Transverse colon (tissue), 4 donors: ENCODE data around the gene PBX2. TPM values are rescaled to one million over a fixed set of nuclear protein-coding genes. Genes with fewer than 3 reads are reported as not detected.

ENCODE experiments used
- DNase-seq: peaks from one replicate; pipeline ENCODE4 v3.0.0-alpha.2; 2019
- H3K27ac ChIP-seq, 4 donors: fragments of 200-600 bp; sonication (generic); 2 replicates each; pipeline ENCODE4 v1.5.1; 2016 to 2018; ENCODE audit warnings: inconsistent platforms in 4 of 4
- H3K27me3 ChIP-seq: fragments of 200-600 bp; sonication (generic); 2 replicates; pipeline ENCODE4 v1.5.1; 2017; ENCODE audit warnings: inconsistent platforms
- H3K36me3 ChIP-seq, 4 donors: fragments of 200-600 bp; sonication (generic); 2 replicates each; pipeline ENCODE4 v1.5.1; 2017 to 2019; ENCODE audit warnings: inconsistent platforms in 4 of 4
- H3K4me1 ChIP-seq, 4 donors: fragments of 200-600 bp; sonication (generic); 2 replicates each; pipeline ENCODE4 v1.5.1; 2017 to 2020; ENCODE audit warnings: inconsistent platforms in 4 of 4
- H3K4me3 ChIP-seq, 4 donors: fragments of 200-600 bp; sonication (generic); 1 replicate in 1 of 4; 2 replicates in 3 of 4; pipeline versions ENCODE4 v1.5.1 to v1.6.1; 2017 to 2019; ENCODE audit warnings: inconsistent platforms in 4 of 4
- H3K9me3 ChIP-seq, 2 donors: fragments of 200-600 bp; sonication (generic); 2 replicates each; pipeline ENCODE4 v1.5.1; 2017 to 2019; ENCODE audit warnings: inconsistent platforms in 2 of 2
- EP300 ChIP-seq: sonication (generic); formaldehyde crosslinking; IDR thresholded peaks from one replicate; pipeline ENCODE4 v1.6.1; 2017; ENCODE audit warnings: antibody characterized with exemption, low read depth
- POLR2A ChIP-seq: fragments of 450-650 bp; IDR thresholded peaks from one replicate; pipeline ENCODE4 v1.6.1; 2016; ENCODE audit warnings: antibody characterized with exemption, mild to moderate bottlenecking, moderate library complexity
- POLR2AphosphoS5 ChIP-seq, 3 donors: sonication (generic); formaldehyde crosslinking; IDR thresholded peaks; one replicate each; pipeline ENCODE4 v1.6.1; 2016; ENCODE audit warnings: antibody characterized with exemption in 3 of 3
- WGBS, 2 donors: methylation state at CpG; one replicate each; pipeline ENCODE4 v1.1.5; 2018; ENCODE audit warnings: low coverage in 1 of 2; 5-methylcytosine and 5-hydroxymethylcytosine counted together
- in situ Hi-C, 4 donors: fragments of 200-750 bp; cut with MboI; loops; one replicate each; pipeline versions ENCODE4 v1.15.0 to v1.15.1; 2017; ENCODE audit warnings: low sequenced_read_pairs in 3 of 4, low pct_ligation_motif_present in 1 of 4, low pct_unique_long_range_greater_than_20kb in 1 of 4
- intact Hi-C: fragments of 100-400 bp; cut with DNase I; formaldehyde crosslinking; loops from one replicate; pipeline ENCODE4 v1.15.1; 2023; ENCODE audit warnings: low total_unique reads
- total RNA-seq, 4 donors: library from RNA; depleted of rRNA; stranded (reverse); fragments of >200 nt; gene quantifications; one replicate each; pipeline ENCODE4 v1.1.0, GENCODE V29; 2016
- TF ChIP-seq, protein P1 (sequence below), 5 experiments: fragments of 200-600 bp in 3 of 5; fragments of 450-650 bp in 2 of 5; sonication (generic) in 3 of 5; IDR thresholded peaks; 1 replicate in 2 of 5; 2 replicates in 3 of 5; pipeline ENCODE4 v1.5.1; 2016 to 2017; ENCODE audit warnings: antibody characterized with exemption in 5 of 5, inconsistent platforms in 3 of 5, mild to moderate bottlenecking in 2 of 5, moderate library complexity in 1 of 5

The PBX2 gene
- total RNA-seq, 4 donors from 2014 or later: 34.4 to 87.5 (median 41.3) TPM

DNA sequence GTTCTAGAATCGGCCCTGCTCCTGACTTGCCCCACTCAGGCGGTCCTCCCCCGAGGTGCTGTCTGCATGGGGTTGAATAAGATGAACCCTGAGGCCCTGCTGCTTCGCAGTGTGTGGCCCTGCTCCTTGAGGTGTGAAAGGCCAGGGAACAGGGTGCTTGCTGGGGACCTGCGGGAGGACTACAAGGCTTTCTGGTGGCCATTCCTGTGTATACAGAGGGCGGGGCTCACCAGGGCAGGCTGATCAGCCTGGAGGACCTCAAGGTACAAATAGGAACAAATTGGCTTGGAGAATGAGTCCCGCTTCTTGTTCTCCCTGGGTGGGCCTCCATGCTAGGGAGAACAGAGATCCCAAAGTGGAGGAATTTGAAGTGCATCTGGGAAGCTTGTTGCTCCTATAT is 28.2 kb upstream of the PBX2 start:
- Histone ChIP-seq H3K9me3 (no peaks in the 10 kb centered on the region), H3K27ac (no peak overlapping the region), H3K4me3 (no peak overlapping the region), H3K4me1 (no peaks in the 10 kb centered on the region), H3K27me3 (no peaks in the 10 kb centered on the region), H3K36me3 (no peaks in the 10 kb centered on the region)
- TF ChIP-seq POLR2A (no peak), EP300 (no peak), POLR2AphosphoS5 (IDR thresholded peaks at IDR 0.05) (no peak)
- TF ChIP-seq, protein P1, sequence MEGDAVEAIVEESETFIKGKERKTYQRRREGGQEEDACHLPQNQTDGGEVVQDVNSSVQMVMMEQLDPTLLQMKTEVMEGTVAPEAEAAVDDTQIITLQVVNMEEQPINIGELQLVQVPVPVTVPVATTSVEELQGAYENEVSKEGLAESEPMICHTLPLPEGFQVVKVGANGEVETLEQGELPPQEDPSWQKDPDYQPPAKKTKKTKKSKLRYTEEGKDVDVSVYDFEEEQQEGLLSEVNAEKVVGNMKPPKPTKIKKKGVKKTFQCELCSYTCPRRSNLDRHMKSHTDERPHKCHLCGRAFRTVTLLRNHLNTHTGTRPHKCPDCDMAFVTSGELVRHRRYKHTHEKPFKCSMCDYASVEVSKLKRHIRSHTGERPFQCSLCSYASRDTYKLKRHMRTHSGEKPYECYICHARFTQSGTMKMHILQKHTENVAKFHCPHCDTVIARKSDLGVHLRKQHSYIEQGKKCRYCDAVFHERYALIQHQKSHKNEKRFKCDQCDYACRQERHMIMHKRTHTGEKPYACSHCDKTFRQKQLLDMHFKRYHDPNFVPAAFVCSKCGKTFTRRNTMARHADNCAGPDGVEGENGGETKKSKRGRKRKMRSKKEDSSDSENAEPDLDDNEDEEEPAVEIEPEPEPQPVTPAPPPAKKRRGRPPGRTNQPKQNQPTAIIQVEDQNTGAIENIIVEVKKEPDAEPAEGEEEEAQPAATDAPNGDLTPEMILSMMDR (IDR thresholded peaks at IDR 0.05): no peak
- intact Hi-C loops: no loop called here
- DNase-seq: no peak
- WGBS, 2 donors: 73% methylated on average over 4 of the region's 7 CpGs; no CpG with 5 or more reads in 1 of the 2 donors
- in situ Hi-C loops: no loop called here

DNA sequence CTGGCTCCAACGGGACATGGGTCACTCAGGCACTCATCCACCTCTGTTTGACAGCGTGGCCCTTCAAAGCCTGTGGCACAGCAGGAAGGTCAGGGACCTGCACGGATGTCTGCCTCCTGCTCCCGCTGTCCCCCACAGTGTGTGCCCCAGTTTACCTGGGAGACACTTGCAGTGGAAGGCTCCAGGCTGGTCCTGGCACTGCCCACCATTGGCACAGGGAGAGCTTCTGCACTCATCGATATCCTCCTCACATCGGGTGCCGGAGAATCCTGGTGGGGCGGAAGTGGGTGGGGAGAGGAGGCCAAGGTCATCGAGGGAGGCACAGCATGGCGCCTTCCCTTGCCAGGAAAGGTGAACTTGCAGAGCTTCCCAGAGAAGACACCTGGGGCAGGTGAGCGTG is 27.0 kb upstream of the PBX2 start:
- DNase-seq: no peak
- in situ Hi-C loops (no loop called here), intact Hi-C loops (no loop called here)
- WGBS, 2 donors: 91% methylated on average over 11 of the region's 11 CpGs; no CpG with 5 or more reads in 1 of the 2 donors
- no peaks in the 10 kb centered on the region for H3K4me1 ChIP-seq
- no peaks in the 10 kb centered on the region for H3K9me3 ChIP-seq
- no peak overlapping the region for H3K27ac ChIP-seq
- TF ChIP-seq, protein P1 (IDR thresholded peaks at IDR 0.05): no peak
- TF ChIP-seq POLR2AphosphoS5 (IDR thresholded peaks at IDR 0.05): no peak
- TF ChIP-seq POLR2A: no peak
- TF ChIP-seq EP300: no peak
- no peaks in the 10 kb centered on the region for H3K27me3 ChIP-seq
- H3K4me3 ChIP-seq: no peak overlapping the region
- no peaks in the 10 kb centered on the region for H3K36me3 ChIP-seq

DNA sequence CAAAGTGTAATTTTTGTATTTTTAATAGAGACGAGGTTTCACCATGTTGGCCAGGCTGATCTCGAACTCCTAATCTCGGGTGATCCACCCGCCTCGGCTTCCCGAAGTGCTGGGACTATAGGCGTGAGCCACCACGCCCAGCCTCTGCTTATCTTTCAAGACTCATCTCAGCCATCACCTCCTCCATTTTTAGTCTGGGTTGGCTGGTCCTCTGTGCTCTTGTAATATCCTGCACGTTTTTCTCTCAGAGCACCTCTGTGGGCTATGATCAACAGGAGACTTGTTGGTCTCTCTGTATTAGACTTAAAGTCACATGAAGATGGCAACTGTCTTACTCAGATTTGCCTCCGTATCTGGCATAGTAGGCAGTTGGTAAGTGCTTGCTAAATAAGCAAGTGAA is 26.3 kb upstream of the PBX2 start:
- no peaks in the 10 kb centered on the region for H3K4me1 ChIP-seq
- no peak overlapping the region for H3K27ac ChIP-seq
- no peaks in the 10 kb centered on the region for H3K9me3 ChIP-seq
- no peak for DNase-seq
- no peaks in the 10 kb centered on the region for H3K27me3 ChIP-seq
- intact Hi-C loops (no loop called here), in situ Hi-C loops (no loop called here)
- H3K36me3 ChIP-seq: no peaks in the 10 kb centered on the region
- no peak for TF ChIP-seq POLR2A
- TF ChIP-seq POLR2AphosphoS5 (IDR thresholded peaks at IDR 0.05): no peak
- no peak for TF ChIP-seq EP300
- TF ChIP-seq, protein P1 (IDR thresholded peaks at IDR 0.05): no peak
- no peak overlapping the region for H3K4me3 ChIP-seq
- WGBS, 2 donors: 82 to 87% methylated on average over 8 to 10 of the region's 10 CpGs

DNA sequence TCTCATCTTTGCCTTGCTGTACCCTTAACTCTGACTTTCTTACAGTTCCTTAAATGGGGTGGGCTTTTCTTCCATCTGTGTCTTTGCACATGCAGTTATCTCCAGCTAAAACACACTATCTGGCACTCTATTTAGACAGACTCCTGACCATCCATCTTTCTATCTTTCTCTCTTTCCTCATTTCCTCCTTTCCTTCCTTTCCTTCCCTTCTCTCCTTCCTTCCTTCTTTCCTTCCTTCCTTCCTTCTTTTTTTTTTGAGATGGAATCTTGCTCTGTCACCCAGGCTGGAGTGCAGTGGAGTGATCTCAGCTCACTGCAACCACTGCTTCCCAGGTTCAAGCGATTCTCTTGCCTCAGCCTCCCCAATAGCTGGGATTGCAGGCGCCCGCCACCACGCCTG is 25.6 kb upstream of the PBX2 start:
- intact Hi-C loops: no loop called here
- DNase-seq: no peak
- Histone ChIP-seq H3K27ac (no peak overlapping the region), H3K27me3 (no peaks in the 10 kb centered on the region), H3K9me3 (no peaks in the 10 kb centered on the region), H3K4me1 (no peaks in the 10 kb centered on the region), H3K36me3 (no peaks in the 10 kb centered on the region), H3K4me3 (no peak overlapping the region)
- 91 to 93% methylated on average over 4 of the region's 4 CpGs for WGBS, 2 donors
- in situ Hi-C loops: no loop called here
- TF ChIP-seq POLR2AphosphoS5 (IDR thresholded peaks at IDR 0.05) (no peak), POLR2A (no peak), EP300 (no peak)
- TF ChIP-seq, protein P1 (IDR thresholded peaks at IDR 0.05): no peak
